ENCODE measurements around the gene CYP2J2. TPM values are rescaled to one million over a fixed set of nuclear protein-coding genes. Genes with fewer than 3 reads are reported as not detected.

The CYP2J2 gene
- total RNA-seq, 1 experiment from 2014 or later, result 0.46 TPM

DNA sequence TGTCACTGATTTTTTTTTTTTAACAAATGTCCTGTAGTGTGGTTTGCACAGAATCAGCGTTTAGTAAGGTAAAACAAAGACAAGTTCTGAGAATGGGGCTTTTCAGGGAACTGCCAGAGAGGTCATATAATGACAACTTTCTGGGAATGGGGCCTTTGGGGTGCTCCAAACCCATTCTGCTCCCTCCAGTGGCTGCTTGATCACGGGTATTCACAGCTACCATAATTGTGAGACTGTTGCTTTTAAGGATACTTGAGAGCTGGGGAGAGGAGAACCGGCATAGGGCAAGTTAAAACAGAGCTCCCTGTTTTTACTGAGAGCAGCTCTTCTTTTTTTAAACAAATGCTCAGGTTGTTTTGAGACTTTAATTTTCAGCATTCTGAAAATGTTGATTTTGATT, 48.2 kb downstream of the CYP2J2 start:
- H3K27me3 Mint-ChIP-seq (ENCODE audit: low read depth), result no peaks in the 10 kb centered on the region; the same call in 1 of the 2 replicates
- ChIA-PET POLR2A (interaction anchor here (2.7 kb wide), 1 partner anchor 69 kb away, joined by 7 read pairs; no protein-coding TSS in a partner anchor), CTCF (interaction anchor here (1.0 to 6.7 kb wide), 7 partner anchors 10 to 93 kb away, joined by 3 to 156 read pairs (median 4); no protein-coding TSS in a partner anchor)
- H3K9me3 Mint-ChIP-seq, result no peaks in the 10 kb centered on the region
- 0 out of 2 replicates have a peak overlapping the region, but pooled peaks have one; percentile 14 for H3K27ac Mint-ChIP-seq
- DNase-seq (ENCODE audit: low spot score) (no peak), ATAC-seq (peak; percentile 76)
- no peak overlapping the region for H3K4me3 Mint-ChIP-seq
- TF ChIP-seq ZNF425 (CRISPR knock-in tag; conservative IDR thresholded peaks at IDR 0.05) (no peak), SMAD4 (CRISPR knock-in tag; IDR thresholded peaks at IDR 0.05) (no peak), ZMAT4 (CRISPR knock-in tag; IDR thresholded peaks at IDR 0.05) (no peak), ZSCAN18 (CRISPR knock-in tag; IDR thresholded peaks at IDR 0.05) (no peak), ZBTB43 (CRISPR knock-in tag; IDR thresholded peaks at IDR 0.05) (no peak), JAZF1 (CRISPR knock-in tag; IDR thresholded peaks at IDR 0.05) (no peak), CBFB (CRISPR knock-in tag; IDR thresholded peaks at IDR 0.05; ENCODE audit: low read depth) (no peak), ATF1 (CRISPR knock-in tag; IDR thresholded peaks at IDR 0.05) (no peak), ERG (CRISPR knock-in tag; IDR thresholded peaks at IDR 0.05) (no peak), CREM (CRISPR knock-in tag; IDR thresholded peaks at IDR 0.05) (no peak), ZNF138 (CRISPR knock-in tag; conservative IDR thresholded peaks at IDR 0.05) (no peak), TEAD1 (CRISPR knock-in tag; IDR thresholded peaks at IDR 0.05) (no peak)
- TF ChIP-seq, protein P1, sequence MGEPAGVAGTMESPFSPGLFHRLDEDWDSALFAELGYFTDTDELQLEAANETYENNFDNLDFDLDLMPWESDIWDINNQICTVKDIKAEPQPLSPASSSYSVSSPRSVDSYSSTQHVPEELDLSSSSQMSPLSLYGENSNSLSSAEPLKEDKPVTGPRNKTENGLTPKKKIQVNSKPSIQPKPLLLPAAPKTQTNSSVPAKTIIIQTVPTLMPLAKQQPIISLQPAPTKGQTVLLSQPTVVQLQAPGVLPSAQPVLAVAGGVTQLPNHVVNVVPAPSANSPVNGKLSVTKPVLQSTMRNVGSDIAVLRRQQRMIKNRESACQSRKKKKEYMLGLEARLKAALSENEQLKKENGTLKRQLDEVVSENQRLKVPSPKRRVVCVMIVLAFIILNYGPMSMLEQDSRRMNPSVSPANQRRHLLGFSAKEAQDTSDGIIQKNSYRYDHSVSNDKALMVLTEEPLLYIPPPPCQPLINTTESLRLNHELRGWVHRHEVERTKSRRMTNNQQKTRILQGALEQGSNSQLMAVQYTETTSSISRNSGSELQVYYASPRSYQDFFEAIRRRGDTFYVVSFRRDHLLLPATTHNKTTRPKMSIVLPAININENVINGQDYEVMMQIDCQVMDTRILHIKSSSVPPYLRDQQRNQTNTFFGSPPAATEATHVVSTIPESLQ (CRISPR knock-in tag; IDR thresholded peaks at IDR 0.05), result no peak
- TF ChIP-seq, protein P2, sequence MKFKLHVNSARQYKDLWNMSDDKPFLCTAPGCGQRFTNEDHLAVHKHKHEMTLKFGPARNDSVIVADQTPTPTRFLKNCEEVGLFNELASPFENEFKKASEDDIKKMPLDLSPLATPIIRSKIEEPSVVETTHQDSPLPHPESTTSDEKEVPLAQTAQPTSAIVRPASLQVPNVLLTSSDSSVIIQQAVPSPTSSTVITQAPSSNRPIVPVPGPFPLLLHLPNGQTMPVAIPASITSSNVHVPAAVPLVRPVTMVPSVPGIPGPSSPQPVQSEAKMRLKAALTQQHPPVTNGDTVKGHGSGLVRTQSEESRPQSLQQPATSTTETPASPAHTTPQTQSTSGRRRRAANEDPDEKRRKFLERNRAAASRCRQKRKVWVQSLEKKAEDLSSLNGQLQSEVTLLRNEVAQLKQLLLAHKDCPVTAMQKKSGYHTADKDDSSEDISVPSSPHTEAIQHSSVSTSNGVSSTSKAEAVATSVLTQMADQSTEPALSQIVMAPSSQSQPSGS (CRISPR knock-in tag; IDR thresholded peaks at IDR 0.05; ENCODE audit: borderline replicate concordance, low read depth), result no peak
- H3K4me1 Mint-ChIP-seq, result no peaks in the 10 kb centered on the region; the same call in 1 of the 2 replicates
- 0 out of 2 replicates have a peak, but pooled peaks cover under 1% of the 10 kb centered on the region for H3K36me3 Mint-ChIP-seq

Measured in WTC11 (cell line).